Cardiac fibroblast (primary cell): ENCODE results near the gene NAALADL2.
A peak's percentile ranks its signal among the peaks of the same experiment; 100 is the strongest.

Experiments used
- DNase-seq, 2 donors: peaks; one replicate each; pipeline versions ENCODE4 v3.0.0 to v3.0.0-alpha.2; 2010; ENCODE audit warnings: low read depth in 2 of 2
- H3K4me3 ChIP-seq, 2 donors: replicated peaks in 1 of 2; 1 replicate in 1 of 2; 2 replicates in 1 of 2; pipeline ENCODE4 v1.5.1; 2011; ENCODE audit warnings: low read depth in 2 of 2, low read length in 2 of 2, mild to moderate bottlenecking in 2 of 2, moderate library complexity in 1 of 2
- TF ChIP-seq, protein P1 (sequence below): IDR thresholded peaks from one replicate; pipeline ENCODE4 v1.5.1; 2011; ENCODE audit warnings: low read depth, mild to moderate bottlenecking, low read length, inconsistent platforms

The NAALADL2 gene

DNA sequence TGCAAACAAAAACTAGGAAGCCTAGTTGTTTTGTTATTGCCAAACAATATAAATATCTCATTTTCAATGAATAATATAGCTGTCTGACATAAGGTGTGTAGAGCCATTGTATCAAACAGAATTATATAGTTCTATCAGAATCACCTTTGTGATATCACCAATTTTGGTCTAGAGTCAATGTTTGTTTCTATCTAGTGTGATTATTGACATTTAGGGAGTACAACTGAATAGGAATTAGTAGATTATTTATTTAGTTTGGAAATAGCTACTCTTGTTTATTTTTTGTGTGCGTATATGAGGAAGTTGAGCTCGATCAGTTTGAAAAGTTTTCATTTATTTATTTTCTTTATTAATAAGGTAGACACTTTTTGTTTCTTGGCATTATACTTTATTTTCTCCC lies 389.7 kb downstream of the NAALADL2 start:
- TF ChIP-seq, protein P1, sequence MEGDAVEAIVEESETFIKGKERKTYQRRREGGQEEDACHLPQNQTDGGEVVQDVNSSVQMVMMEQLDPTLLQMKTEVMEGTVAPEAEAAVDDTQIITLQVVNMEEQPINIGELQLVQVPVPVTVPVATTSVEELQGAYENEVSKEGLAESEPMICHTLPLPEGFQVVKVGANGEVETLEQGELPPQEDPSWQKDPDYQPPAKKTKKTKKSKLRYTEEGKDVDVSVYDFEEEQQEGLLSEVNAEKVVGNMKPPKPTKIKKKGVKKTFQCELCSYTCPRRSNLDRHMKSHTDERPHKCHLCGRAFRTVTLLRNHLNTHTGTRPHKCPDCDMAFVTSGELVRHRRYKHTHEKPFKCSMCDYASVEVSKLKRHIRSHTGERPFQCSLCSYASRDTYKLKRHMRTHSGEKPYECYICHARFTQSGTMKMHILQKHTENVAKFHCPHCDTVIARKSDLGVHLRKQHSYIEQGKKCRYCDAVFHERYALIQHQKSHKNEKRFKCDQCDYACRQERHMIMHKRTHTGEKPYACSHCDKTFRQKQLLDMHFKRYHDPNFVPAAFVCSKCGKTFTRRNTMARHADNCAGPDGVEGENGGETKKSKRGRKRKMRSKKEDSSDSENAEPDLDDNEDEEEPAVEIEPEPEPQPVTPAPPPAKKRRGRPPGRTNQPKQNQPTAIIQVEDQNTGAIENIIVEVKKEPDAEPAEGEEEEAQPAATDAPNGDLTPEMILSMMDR = no peak
- no peak overlapping the region for H3K4me3 ChIP-seq

DNA sequence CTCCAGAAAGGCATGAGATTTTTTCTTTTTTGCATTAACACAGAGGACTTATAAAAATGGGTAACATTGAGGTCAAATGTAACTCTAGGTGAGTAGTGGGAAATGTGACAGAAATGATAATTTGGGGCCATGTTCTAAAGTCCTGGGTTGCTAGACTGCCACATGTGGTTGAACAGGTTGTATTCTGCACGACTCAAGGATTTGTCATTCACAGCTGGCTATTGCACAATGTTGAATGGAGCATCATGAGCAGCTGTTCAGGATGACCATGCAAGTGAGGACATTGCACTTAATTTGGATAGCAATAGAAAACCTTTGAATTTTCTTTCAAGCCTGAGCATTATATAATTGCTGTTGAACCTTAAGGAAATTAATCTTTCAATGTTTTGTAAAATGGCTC lies 396.6 kb downstream of the NAALADL2 start:
- DNase-seq = peak; percentile 27 to 94
- TF ChIP-seq, protein P1 = no peak
- no peak overlapping the region for H3K4me3 ChIP-seq

More for the DNA sequence above, 389.7 kb downstream of the NAALADL2 start:
- no peak for DNase-seq

- TF ChIP-seq, protein P1 = no peak
- H3K4me3 ChIP-seq = no peak overlapping the region
These were observed 398.0 kb downstream of the NAALADL2 start for GRCh38 chr3:175257123-175257522.

DNA sequence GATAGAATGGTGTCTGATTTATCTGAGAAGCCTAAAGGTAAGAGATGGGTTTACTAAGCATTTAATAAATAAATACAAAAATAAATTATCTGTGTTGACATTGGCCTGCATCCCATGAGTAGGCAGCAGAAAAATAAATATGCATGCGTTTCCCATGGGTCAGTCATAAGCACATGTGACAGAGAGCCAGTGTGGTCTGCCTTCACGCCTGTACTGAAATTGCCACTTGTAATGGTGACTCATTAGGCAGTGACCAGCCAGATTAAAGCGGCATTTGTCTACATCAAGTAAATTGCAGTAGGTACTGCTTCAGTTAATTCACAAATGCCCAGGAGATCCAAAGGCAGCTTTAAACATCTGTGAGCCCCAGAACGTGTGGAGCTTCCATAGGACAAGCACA lies 399.6 kb downstream of the NAALADL2 start:
- peak; percentile 37 to 84 for DNase-seq
- TF ChIP-seq, protein P1 = no peak
- no peak overlapping the region for H3K4me3 ChIP-seq

More at GRCh38 chr3:175257123-175257522, 398.0 kb downstream of the NAALADL2 start:
- DNase-seq = no peak

- TF ChIP-seq, protein P1 = no peak
- no peak overlapping the region for H3K4me3 ChIP-seq
- DNase-seq = peak; percentile 41 to 90
These were observed 401.1 kb downstream of the NAALADL2 start for GRCh38 chr3:175260145-175260794.

DNA sequence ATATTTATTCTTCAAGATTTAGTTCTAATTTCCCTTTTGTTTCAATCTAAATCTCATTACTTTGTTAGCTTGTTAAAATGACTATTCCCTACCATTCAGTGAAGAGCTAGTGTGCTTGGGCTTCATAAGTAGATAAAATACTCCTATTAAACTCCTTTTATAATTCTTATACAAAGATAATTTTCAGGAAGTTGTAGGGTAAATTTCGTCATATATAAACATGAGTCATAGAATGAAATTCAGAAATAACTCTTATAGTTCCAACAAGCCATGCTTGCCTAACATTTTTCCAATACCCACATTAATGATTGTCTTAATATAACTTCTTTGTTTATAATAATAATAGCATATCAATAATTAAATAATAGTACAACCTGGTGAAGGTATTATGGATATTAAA lies 407.3 kb downstream of the NAALADL2 start:
- no peak overlapping the region for H3K4me3 ChIP-seq
- TF ChIP-seq, protein P1 = no peak
- peak; percentile 53 to 70 for DNase-seq

GRCh38 chr3:175267121-175267531 lies 408.0 kb downstream of the NAALADL2 start:
- TF ChIP-seq, protein P1 = no peak
- no peak overlapping the region for H3K4me3 ChIP-seq
- DNase-seq = peak in 1 of 2 donors; percentile 78
